Neural crest cell (in vitro differentiated cells): ENCODE data around the gene CST9. TPM values are rescaled to one million over a fixed set of nuclear protein-coding genes. Genes with fewer than 3 reads are reported as not detected.

Experiments
- DNase-seq: peaks from one replicate; pipeline ENCODE4 v3.0.0; 2021; ENCODE audit warnings: low read depth, mixed read lengths, low spot score
- H3K27ac Mint-ChIP-seq: one replicate; pipeline ENCODE4 v1.8.0; 2021; ENCODE audit warnings: mild to moderate bottlenecking, mixed read lengths; ENCODE audit not compliant: unreplicated experiment
- H3K27me3 Mint-ChIP-seq: 2 replicates; pipeline ENCODE4 v1.8.0; 2021; ENCODE audit warnings: low read depth, mild to moderate bottlenecking, mixed read lengths
- H3K36me3 Mint-ChIP-seq: 2 replicates; pipeline ENCODE4 v1.8.0; 2021; ENCODE audit warnings: low read depth, mild to moderate bottlenecking, mixed read lengths
- H3K4me1 Mint-ChIP-seq: 2 replicates; pipeline ENCODE4 v1.8.0; 2021; ENCODE audit warnings: mixed read lengths
- H3K4me3 Mint-ChIP-seq: one replicate; pipeline ENCODE4 v1.8.0; 2021; ENCODE audit warnings: mild to moderate bottlenecking, mixed read lengths
- H3K9me3 Mint-ChIP-seq: 2 replicates; pipeline ENCODE4 v1.8.0; 2021; ENCODE audit warnings: mixed read lengths
- CTCF ChIP-seq: fragments of 200-600 bp; sonication (generic); conservative IDR thresholded peaks from 2 replicates; pipeline ENCODE4 v1.5.0; 2021; ENCODE audit warnings: antibody characterized with exemption, mild to moderate bottlenecking
- total RNA-seq: library from RNA; stranded (reverse); gene quantifications from 2 replicates; pipeline ENCODE4 v1.2.1, GENCODE V29; 2021

Gene CST9
- total RNA-seq, 1 donor from 2014 or later = not detected

GRCh38 chr20:23562721-23563342, 42.9 kb downstream of the CST9 start:
- Mint-ChIP-seq H3K4me3 (no peak overlapping the region), H3K9me3 (peaks cover 11% of the 10 kb centered on the region), H3K4me1 (no peaks in the 10 kb centered on the region), H3K36me3 (peaks cover 3% of the 10 kb centered on the region), H3K27me3 (peaks cover 1% of the 10 kb centered on the region), H3K27ac (no peak overlapping the region)
- no peak for TF ChIP-seq CTCF
- DNase-seq = no peak

- no peak overlapping the region for H3K4me3 Mint-ChIP-seq
- no peak overlapping the region for H3K27ac Mint-ChIP-seq
- H3K9me3 Mint-ChIP-seq = peaks cover 16% of the 10 kb centered on the region
- H3K4me1 Mint-ChIP-seq = no peaks in the 10 kb centered on the region
- peaks cover 12% of the 10 kb centered on the region for H3K27me3 Mint-ChIP-seq
- H3K36me3 Mint-ChIP-seq = peaks cover 10% of the 10 kb centered on the region
- TF ChIP-seq CTCF = no peak
- DNase-seq = no peak
Observed at GRCh38 chr20:23554401-23554800, 51.3 kb downstream of the CST9 start.

Other genes starting within 250 kb of the CST9 start
- 21.9 and 24.4 TPM in 2 replicates for gene GZF1, start 243.7 kb downstream of the CST9 start, total RNA-seq
- 14.6 and 14.7 TPM in 2 replicates for gene NAPB, start 184.4 kb downstream of the CST9 start, total RNA-seq
- gene CSTL1, start 166.2 kb downstream of the CST9 start, total RNA-seq = not detected in 2 replicates
- gene CST11, start 153.0 kb downstream of the CST9 start, total RNA-seq = not detected in 2 replicates
- gene CST8, start 114.8 kb downstream of the CST9 start, total RNA-seq = not detected in 2 replicates
- not detected in 2 replicates for gene CST9L, start 37.4 kb downstream of the CST9 start, total RNA-seq
- gene CST3, start 32.0 kb upstream of the CST9 start, total RNA-seq = 145 and 146 TPM in 2 replicates
- not detected in 2 replicates for gene CST4, start 83.1 kb upstream of the CST9 start, total RNA-seq
- gene CST1, start 145.0 kb upstream of the CST9 start, total RNA-seq = not detected in 2 replicates
- not detected in 2 replicates for gene CST2, start 220.8 kb upstream of the CST9 start, total RNA-seq